Skeletal muscle cell (primary cell): Measurements from ENCODE around the gene PDSS2.
"Not testable (repeated sequence)": the region's sequence is repeated elsewhere in the genome, so short reads cannot be mapped to it uniquely, and the experiment has no call there.

Experiments used
- DNase-seq: peaks from one replicate; pipeline ENCODE4 v3.0.0-alpha.2; 2010; ENCODE audit warnings: low read depth
- H3K4me3 ChIP-seq: 2 replicates; pipeline ENCODE4 v1.5.1; 2011; ENCODE audit warnings: low read depth, mild to moderate bottlenecking, control low read depth, low read length, moderate library complexity

Gene PDSS2

DNA sequence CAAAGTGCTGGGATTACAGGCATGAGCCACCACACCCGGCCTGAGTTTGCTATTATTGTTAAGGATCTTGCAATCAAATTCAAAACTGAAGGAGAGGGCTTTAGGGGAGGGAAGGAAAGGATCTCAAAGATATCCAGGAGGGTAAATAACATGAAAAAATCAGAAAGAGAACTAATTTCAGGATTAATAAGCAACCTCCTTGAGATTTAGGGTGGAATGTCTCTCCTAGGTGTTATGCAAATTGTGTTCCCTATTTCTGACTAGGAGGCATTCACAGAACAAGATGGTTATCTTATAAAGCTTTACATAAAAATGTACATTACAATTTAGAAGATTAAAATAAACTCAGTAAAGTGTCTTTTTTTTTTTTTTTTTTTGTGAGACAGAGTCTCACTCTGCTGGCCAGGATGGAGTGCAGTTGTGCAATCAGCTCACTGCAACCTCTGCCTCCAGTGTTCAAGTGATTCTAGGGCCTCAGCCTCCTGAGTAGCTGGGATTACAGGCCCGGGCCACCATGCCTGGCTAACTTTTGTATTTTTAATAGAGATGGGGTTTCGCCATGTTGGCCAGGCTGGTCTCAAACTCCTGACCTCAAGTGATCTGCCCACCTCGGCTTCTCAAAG is 252.0 kb downstream of the PDSS2 start:
- no peak overlapping the region for H3K4me3 ChIP-seq
- DNase-seq, result no peak

DNA sequence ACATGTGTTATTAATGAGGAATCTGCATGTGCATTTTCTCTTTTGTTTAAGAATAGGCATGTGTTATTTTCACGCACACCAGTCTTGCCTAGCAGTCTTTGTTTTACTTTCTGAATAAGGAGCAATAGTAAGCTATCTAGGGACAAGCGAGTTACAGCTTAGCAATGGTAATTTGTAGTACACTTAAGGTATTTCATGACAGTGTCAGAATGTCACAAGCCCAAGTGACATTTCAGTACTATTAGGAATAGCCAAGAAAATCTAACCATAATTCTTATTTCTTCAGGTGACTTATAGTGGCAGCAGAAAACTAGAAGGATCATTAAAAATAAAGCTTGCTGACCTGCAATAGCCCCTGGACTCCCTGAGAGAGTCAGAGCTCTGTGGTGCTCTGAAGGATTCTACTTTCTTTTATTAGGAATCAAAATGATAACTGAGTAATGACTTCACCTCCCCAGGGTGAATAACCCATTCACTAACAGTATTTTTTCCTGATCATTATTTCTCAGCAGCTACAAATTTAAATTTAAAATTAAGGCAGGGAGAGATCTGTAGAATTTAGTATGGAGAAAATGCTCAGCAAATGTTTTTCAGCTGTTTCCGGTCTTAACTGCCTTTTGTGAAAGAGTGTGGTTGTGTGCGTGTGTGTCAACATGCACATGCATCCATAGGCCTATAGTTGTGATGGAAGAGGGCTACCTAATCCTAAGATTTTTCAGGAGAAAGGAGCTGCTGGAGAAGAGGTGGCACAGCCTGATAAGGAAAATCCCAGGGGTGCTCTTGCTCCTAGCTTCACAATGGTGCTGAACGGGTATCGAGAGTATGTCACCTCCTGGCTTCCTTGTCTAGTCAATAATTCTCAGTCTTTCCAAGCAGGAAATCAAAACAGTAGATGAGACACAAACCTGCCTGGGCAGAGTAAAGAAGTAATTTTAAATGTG is 254.0 kb downstream of the PDSS2 start:
- DNase-seq, result no peak
- H3K4me3 ChIP-seq, result no peak overlapping the region

DNA sequence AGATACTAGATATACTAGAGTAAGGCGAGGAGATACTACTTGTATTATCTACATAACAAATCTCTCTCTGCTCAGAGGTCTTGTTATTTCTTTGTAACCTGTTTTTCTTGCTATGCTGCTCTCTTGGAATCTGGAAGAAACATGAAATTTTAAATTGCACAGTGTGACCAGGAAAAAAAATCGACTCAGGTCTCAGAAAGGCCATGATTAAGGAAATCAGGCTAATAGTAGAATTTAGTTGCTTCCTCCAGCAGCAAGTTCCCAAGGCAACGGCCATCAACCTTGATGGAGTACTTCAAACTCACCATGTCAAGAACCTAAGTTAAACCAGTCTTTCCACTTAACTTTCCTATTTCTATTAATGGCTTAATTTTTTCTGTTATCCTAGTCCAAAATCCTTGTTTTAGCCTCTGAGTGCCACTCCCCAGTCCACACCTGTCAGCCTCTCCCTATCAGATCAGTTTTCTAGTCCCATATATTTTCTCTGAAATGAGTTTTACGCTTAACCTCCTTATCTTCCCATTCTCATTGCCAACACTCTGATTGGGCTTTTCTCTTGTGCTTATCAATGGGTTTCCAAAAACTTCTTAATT is 256.4 kb downstream of the PDSS2 start:
- DNase-seq, result no peak
- no peak overlapping the region for H3K4me3 ChIP-seq

DNA sequence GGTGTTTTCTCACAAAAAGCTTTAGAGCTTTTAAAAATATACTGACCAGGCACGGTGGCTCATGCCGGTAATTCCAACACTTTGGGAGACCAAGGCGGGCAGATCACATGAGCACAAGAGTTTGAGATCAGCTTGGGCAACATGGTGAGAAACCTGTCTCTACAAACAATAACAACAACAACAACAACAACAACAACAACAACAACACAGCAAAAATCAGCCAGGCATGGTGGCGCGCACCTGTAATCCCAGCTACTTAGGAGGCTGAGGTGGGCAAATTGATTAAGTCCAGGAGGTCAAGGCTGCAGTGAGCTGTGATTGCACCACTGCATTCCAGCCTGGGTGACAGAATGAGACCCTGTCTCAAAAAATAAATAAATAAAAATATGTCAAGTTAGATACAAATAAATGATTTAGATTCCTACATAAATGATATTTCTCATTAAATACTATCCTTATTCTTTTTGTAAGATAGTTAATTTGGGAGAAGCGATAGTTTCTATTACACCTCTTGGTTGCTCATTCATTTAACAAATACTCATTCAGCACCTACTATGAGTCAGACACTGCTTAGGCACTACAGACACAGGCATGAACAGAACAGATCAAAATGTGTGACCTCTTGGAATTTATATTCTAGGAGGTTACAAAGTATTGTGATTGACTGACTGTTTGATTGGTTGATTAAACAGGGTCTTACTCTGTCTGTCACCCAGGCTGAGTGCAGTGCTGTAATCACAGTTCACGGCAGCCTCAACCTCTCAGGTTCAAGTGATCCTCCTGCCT is 260.5 kb downstream of the PDSS2 start:
- no peak overlapping the region for H3K4me3 ChIP-seq
- DNase-seq, result no peak

DNA sequence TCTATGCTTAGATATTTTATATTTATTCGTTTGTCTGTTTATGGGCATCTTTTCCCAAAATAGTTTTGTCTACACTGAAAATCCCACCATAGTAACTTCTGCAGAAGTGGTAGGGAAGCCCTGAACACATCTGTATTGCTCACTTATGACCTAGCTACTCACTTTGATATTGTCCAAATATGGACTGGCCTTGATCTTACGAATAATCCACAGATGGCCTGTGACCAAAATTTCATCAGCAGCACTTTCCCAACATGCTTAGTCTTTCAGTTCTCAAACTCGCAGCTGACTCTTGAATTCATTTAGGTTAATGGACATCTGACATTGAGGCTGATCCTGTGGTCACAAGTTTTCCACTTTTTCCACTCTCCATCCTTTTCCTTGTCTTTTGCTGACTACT is 263.2 kb downstream of the PDSS2 start:
- H3K4me3 ChIP-seq, result no peak overlapping the region
- DNase-seq, result no peak

- not testable (repeated sequence) for DNase-seq, H3K4me3 ChIP-seq
Observed at GRCh38 chr6:107194723-107195122, 264.6 kb downstream of the PDSS2 start.

GRCh38 chr6:107192830-107193229 is 266.5 kb downstream of the PDSS2 start:
- no peak overlapping the region for H3K4me3 ChIP-seq
- no peak for DNase-seq

DNA sequence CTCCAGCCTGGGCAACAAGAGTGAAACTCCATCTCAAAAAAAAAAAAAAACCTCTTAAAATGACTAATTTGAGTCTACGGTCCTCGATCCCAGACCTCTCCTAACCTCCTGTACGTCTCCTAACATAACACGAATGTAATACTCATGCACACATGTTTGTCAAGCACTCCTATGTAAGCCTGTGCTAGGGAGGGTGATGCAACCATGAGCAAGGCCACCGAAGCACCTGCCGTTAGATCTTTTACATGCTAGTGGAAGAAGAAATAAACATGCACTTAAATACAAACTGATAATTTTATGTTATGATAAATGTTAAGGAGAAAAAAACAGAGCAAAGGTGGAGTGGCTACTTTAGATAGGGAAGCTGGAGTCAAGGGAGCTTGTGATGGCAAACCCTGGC is 271.7 kb downstream of the PDSS2 start:
- DNase-seq, result no peak

GRCh38 chr6:107186047-107186446 is 273.3 kb downstream of the PDSS2 start:
- DNase-seq, result no peak
- no peak overlapping the region for H3K4me3 ChIP-seq

More for the DNA sequence above, 271.7 kb downstream of the PDSS2 start:
- H3K4me3 ChIP-seq, result no peak overlapping the region

DNA sequence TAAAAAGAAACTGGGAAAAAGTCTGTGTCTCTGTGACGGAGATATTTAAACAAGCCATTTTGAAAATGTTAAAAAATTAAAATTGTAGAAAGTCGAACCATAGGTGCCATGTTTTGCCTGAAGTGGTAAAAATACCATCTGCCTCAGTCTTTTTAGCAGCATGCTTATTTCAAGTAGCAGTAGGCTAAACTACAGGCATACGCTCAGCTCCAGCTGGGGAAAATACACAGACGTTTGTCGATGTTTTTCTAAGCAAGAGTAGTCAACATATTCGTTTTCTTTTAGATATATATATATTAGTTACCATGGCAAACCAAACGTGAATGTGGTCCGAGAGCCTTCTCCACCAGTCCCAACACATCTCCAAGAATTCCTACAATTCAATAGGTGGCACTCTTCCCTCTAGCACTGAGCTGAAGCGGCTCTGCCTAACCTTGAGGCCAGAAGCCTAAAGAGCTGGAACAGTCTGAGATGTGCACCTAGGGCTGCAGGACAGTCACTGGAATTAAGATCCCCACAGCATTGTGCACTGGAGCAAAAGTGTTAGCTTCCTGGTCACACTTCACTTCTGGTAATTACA is 273.9 kb downstream of the PDSS2 start:
- H3K4me3 ChIP-seq, result no peak overlapping the region
- DNase-seq, result no peak

DNA sequence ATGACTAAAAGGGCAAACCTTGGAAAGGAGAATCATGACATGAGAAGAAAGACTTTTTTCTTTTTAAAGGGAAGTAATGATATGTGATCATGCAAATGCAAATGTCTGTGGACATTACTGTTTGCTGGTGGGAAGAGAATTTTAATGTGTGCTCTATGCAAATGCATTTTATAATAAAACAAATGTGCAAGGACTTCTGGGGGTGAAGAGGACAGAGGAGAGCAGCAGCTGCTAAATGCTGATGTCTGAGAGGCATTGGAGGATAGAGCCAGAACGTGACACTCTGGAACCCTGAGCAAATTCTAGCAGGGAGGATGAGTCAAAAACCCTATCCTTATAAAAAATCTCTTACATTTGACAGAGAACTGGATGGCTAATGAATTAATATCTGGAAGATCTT is 274.9 kb downstream of the PDSS2 start:
- no peak for DNase-seq
- no peak overlapping the region for H3K4me3 ChIP-seq

GRCh38 chr6:107180099-107180498 is 279.3 kb downstream of the PDSS2 start:
- DNase-seq, result no peak
- no peak overlapping the region for H3K4me3 ChIP-seq

- DNase-seq, result no peak
- H3K4me3 ChIP-seq, result no peak overlapping the region
Observed at GRCh38 chr6:107179004-107179403, 280.4 kb downstream of the PDSS2 start.

DNA sequence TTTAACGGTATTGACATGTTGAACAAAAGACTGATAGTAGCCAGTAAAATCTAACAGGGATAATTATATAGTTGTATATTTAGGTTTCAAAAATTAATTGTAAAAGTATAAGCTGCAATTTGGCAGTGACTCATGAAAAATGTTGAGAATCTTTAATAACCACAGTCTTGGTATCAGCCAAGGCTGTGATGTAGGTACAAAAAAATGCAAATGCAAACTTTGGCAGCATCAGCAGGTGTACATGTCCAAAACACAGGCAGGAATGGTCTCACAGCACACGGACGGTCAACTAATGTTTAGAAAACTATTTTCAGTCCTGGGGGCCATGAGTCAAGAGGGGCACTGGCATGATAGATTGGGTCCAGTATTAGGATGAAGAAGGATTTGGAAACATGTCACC is 285.6 kb downstream of the PDSS2 start:
- DNase-seq, result no peak
- H3K4me3 ChIP-seq, result no peak overlapping the region

- no peak for DNase-seq
- no peak overlapping the region for H3K4me3 ChIP-seq
Observed at GRCh38 chr6:107171513-107171912, 287.9 kb downstream of the PDSS2 start.

DNA sequence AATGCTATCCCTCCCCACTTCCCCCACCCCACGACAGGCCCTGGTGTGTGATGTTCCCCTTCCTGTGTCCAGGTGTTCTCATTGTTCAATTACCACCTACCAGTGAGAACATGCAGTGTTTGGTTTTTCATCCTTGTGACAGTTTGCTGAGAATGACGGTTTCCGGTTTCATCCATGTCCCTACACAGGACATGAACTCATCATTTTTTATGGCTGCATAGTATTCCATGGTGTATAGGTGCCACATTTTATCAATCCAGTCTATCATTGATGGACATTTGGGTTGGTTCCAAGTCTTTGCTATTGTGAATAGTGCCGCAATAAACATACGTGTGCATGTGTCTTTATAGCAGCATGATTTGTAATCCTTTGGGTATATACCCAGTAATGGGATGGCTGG is 295.1 kb downstream of the PDSS2 start:
- H3K4me3 ChIP-seq, DNase-seq: not testable (repeated sequence)

GRCh38 chr6:107161521-107161920 is 297.8 kb downstream of the PDSS2 start:
- no peak overlapping the region for H3K4me3 ChIP-seq
- no peak for DNase-seq

DNA sequence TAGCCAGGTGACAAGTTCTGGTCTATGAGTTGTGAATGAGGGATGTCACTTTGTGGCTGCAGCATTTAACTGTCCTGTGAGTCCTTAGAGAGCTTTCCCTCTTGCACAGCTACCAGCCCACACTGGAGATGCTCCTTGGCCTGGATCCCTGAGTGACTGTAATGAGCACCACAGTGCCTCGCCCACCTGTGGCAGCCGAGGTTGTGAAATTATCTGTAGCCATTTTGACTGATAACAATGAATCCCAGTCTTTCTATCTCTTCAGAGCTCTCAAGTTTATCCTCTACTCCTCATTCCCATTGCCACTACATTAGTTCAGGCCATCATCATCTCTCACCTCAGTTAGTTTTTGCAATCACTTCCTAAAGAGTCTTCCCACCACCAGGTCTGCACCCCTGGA is 302.7 kb downstream of the PDSS2 start:
- H3K4me3 ChIP-seq, result no peak overlapping the region
- DNase-seq, result no peak

DNA sequence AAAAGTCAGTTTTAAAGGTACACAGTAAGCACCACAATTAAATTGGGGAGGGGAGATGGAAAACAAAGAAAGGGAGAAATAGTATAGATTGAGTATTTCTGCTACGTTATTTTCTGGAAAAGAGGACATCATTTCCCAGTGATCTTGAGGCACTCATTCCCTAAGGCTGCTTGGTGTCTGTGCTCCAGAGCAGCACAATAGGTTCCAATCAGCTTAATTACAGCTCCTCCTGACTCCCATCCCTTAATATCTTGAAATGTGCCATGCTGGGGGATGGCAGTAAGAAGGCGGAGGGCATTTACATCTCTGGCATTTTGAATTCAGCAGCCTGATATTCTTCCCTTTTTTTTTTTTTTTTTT is 304.6 kb downstream of the PDSS2 start:
- no peak overlapping the region for H3K4me3 ChIP-seq
- no peak for DNase-seq
